Activated B cell treated with CpG ODN at 0.5 μM for 24 hours (primary cell): ENCODE results near the gene AMBP. TPM values are rescaled to one million over a fixed set of nuclear protein-coding genes. Genes with fewer than 3 reads are reported as not detected.

ENCODE experiments used
- ATAC-seq: fragments of 200-7000 bp; cut with Tn5 transposase; one replicate; pipeline ENCODE4 v1.10.0; 2021; ENCODE audit warnings: low read depth, mild to moderate bottlenecking, moderate library complexity
- CTCF ChIA-PET: fragments of 350-600 bp; sonication (Branson Sonifier 250); formaldehyde crosslinking; loops from one replicate; lab custom pipeline; 2021; ENCODE audit warnings: antibody characterized with exemption; lab: Charles Lee
- POLR2A ChIA-PET: fragments of 350-600 bp; sonication (Branson Sonifier 250); formaldehyde crosslinking; loops from one replicate; lab custom pipeline; 2021; ENCODE audit warnings: antibody characterized with exemption; lab: Charles Lee
- DNase-seq: peaks from one replicate; pipeline ENCODE4 v3.0.0; 2022
- H3K27ac Mint-ChIP-seq: one replicate; pipeline ENCODE4 v1.8.0; 2020; ENCODE audit warnings: mixed read lengths
- H3K27me3 Mint-ChIP-seq: one replicate; pipeline ENCODE4 v1.8.0; 2021; ENCODE audit warnings: mixed read lengths
- H3K36me3 Mint-ChIP-seq: one replicate; pipeline ENCODE4 v1.8.0; 2021; ENCODE audit warnings: low read depth, mixed read lengths
- H3K4me1 Mint-ChIP-seq: one replicate; pipeline ENCODE4 v1.8.0; 2021; ENCODE audit warnings: mixed read lengths
- H3K4me3 Mint-ChIP-seq: one replicate; pipeline ENCODE4 v1.8.0; 2020; ENCODE audit warnings: mild to moderate bottlenecking, mixed read lengths
- H3K9me3 Mint-ChIP-seq: one replicate; pipeline ENCODE4 v1.8.0; 2020; ENCODE audit warnings: mixed read lengths
- intact Hi-C: fragments of 100-400 bp; cut with micrococcal nuclease; formaldehyde crosslinking; loops from one replicate; pipeline ENCODE4 v1.15.1; 2024
- total RNA-seq: library from RNA; stranded (reverse); gene quantifications from 2 replicates; pipeline ENCODE4 v1.2.3, GENCODE V29; 2022
- TF ChIP-seq, protein P1 (sequence below): fragments of 200-600 bp; IDR thresholded peaks from one replicate; pipeline ENCODE4 v1.8.0; 2022; ENCODE audit warnings: antibody characterized with exemption, mild to moderate bottlenecking

AMBP gene
- total RNA-seq, 1 donor from 2014 or later = not detected

DNA sequence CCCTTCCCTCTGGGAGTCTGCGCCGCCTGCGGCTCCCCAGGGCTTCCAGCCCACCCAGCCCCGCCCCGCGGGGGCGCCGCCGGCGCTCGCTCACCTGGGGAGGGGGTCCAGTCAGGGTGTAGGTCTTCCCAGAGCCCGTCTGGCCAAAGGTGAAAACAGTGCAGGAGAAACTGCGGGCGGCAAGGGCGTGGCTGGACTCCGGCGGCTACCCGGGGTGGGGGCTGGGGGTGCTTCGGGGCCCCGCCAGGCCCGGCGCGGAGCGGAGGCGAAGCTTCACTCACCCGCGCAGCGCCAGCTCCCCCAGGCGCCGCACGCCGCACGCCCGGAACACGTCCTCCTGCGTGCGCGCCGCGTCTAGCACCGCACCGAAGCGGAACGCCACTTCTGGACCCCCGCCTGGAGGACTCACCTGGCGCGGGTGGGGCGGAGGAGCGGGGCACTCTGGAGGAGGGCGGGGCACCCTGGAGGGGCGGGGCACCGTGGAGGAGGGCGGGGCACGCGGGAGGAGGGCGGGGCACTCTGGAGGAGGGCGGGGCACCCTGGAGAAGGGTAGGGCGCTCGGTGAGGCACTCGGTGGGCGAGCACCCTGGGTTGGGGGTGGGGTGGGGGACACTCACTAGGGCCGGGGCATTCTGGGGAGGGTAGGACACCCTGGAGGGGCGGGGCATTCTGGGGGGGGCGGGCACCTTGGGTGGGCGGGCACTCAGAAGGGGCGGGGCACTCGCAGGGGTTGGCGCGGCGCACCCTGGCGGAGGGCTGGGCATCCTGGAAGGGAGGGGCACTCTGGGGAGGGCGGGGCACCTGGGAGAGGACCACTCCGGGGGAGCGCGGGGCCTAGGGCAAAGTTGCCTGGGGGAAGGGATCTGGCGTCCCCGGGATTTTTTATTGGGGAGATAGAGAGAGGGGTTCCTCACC, 20.2 kb upstream of the AMBP start:
- H3K4me1 Mint-ChIP-seq = peaks cover 8% of the 10 kb centered on the region
- peaks cover 35% of the 10 kb centered on the region for H3K27me3 Mint-ChIP-seq
- no peaks in the 10 kb centered on the region for H3K36me3 Mint-ChIP-seq
- ChIA-PET CTCF (no interaction called here), POLR2A (no interaction called here)
- H3K4me3 Mint-ChIP-seq = no peak overlapping the region
- peaks cover 6% of the 10 kb centered on the region for H3K9me3 Mint-ChIP-seq
- TF ChIP-seq, protein P1, sequence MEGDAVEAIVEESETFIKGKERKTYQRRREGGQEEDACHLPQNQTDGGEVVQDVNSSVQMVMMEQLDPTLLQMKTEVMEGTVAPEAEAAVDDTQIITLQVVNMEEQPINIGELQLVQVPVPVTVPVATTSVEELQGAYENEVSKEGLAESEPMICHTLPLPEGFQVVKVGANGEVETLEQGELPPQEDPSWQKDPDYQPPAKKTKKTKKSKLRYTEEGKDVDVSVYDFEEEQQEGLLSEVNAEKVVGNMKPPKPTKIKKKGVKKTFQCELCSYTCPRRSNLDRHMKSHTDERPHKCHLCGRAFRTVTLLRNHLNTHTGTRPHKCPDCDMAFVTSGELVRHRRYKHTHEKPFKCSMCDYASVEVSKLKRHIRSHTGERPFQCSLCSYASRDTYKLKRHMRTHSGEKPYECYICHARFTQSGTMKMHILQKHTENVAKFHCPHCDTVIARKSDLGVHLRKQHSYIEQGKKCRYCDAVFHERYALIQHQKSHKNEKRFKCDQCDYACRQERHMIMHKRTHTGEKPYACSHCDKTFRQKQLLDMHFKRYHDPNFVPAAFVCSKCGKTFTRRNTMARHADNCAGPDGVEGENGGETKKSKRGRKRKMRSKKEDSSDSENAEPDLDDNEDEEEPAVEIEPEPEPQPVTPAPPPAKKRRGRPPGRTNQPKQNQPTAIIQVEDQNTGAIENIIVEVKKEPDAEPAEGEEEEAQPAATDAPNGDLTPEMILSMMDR = no peak
- ATAC-seq (peak; percentile 68), DNase-seq (no peak)
- intact Hi-C loops = no loop called here
- H3K27ac Mint-ChIP-seq = no peak overlapping the region

DNA sequence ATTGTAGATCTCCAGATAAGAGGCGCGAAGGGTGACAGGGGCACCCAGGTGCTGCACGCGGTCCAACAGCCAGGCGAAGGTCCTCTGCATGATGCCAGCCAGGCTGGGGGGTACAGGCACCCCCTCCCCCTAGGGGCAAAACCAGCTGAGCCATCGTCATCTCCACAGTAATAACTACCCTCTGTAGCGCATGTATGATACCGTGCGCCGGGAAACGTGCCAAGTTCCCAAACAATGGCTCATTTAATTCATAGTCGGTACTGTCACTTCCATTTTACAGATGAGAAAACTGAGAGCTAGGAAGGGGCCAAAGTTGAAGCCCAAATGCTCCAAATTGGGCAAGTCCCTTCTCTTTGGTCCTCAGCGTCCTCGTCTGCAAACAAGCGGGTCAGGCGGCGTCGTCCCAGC, 19.5 kb upstream of the AMBP start:
- peaks cover 8% of the 10 kb centered on the region for H3K4me1 Mint-ChIP-seq
- CTCF ChIA-PET = no interaction called here
- intact Hi-C loops = no loop called here
- POLR2A ChIA-PET = no interaction called here
- peak overlapping the region; percentile 44 for H3K4me3 Mint-ChIP-seq
- H3K27ac Mint-ChIP-seq = no peak overlapping the region
- ATAC-seq (no peak), DNase-seq (no peak)
- TF ChIP-seq, protein P1 = no peak
- H3K36me3 Mint-ChIP-seq = no peaks in the 10 kb centered on the region
- peaks cover 5% of the 10 kb centered on the region for H3K9me3 Mint-ChIP-seq
- H3K27me3 Mint-ChIP-seq = peaks cover 35% of the 10 kb centered on the region

DNA sequence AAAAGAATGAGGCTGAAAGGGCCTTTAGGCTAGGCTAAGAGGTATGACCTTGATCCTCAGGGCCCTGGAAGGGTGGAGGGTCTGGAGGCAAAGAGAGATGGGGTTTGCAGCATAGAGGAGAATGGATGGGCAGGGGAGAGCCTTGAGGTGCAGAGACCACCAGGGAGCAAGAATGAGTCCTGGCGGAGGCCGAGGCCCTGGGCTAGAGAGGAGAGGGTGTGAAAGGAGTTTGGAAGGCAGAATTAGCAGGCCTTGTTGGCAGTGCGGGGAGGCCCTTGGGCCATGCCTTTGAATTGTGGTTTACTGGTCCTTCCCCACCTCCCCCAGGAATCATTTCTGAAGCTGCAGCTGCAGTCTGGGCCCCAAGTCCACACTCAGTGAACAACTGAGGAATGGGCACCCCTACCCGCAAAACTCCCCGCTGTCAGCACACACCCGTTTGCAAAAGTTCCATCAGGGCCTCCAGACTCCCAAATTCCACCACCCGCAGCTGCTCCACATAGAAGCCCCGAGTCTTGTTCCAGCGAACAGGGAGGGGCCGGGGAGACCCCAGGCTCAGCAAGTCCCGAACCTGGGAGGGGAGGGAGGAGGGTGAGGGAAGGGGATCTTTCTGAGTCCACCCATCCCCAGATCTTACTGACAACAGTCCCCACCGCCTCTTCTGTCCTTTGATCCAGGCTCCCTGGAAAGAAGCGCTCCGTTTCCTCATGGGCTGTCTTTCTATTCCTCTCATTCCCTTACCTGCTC, 18.9 kb upstream of the AMBP start:
- ChIA-PET POLR2A (no interaction called here), CTCF (no interaction called here)
- DNase-seq (no peak), ATAC-seq (no peak)
- Mint-ChIP-seq H3K4me1 (peaks cover 8% of the 10 kb centered on the region), H3K4me3 (no peak overlapping the region), H3K36me3 (no peaks in the 10 kb centered on the region), H3K27ac (no peak overlapping the region), H3K9me3 (peaks cover 3% of the 10 kb centered on the region), H3K27me3 (peaks cover 35% of the 10 kb centered on the region)
- intact Hi-C loops = no loop called here
- TF ChIP-seq, protein P1 = no peak

DNA sequence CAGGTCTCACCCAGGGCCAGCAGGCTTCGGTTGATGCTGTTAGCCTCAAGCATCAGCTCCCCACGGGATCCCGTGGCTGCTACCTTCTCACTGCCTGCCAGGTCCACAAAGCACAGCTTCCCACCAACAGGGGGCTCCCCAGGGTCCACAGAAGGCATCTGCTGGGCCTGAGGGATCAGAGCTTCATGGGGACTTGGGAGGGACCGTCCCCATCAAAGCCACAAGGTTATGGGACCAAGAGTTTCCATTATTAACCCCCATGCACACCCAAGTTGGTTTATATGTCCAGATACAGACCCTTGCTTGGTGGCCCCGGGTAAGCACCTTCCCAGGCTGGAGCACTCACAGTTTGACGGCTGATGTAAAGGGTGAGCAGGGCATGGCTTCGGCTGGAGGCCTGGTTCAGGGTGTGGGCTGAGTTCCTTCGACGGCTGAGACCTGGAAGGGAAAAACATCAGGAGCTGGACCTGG, 18.0 kb upstream of the AMBP start:
- Mint-ChIP-seq H3K4me1 (peaks cover 8% of the 10 kb centered on the region), H3K27me3 (peaks cover 32% of the 10 kb centered on the region), H3K36me3 (no peaks in the 10 kb centered on the region), H3K27ac (no peak overlapping the region), H3K4me3 (no peak overlapping the region), H3K9me3 (no peaks in the 10 kb centered on the region)
- TF ChIP-seq, protein P1 = no peak
- DNase-seq (no peak), ATAC-seq (no peak)
- intact Hi-C loops = no loop called here
- ChIA-PET CTCF (no interaction called here), POLR2A (no interaction called here)

DNA sequence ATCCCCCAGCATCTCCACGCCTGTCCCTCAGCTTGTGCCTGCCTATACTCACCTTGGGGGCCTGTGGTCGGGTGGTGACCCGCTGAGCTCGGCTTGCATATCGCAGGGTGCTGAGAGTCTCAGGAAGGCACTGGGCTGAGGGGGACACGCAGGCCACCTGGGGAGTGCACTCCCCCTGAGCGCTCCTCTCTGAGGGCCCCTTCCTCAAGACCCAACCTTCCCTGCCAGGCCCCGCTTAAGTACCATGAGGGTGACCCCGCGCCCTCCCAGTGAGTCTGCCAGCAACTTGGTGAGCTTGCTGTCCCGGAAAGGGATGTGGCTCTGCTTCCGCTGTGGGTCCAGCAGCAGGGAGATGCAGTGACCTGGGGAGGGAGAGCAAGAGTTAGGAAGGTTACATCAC, 16.9 kb upstream of the AMBP start:
- H3K27ac Mint-ChIP-seq = no peak overlapping the region
- peaks cover 8% of the 10 kb centered on the region for H3K4me1 Mint-ChIP-seq
- intact Hi-C loops = no loop called here

More for the DNA sequence above, 16.9 kb upstream of the AMBP start:
- DNase-seq = no peak
- no peak overlapping the region for H3K4me3 Mint-ChIP-seq
- no peak for ATAC-seq
- no peaks in the 10 kb centered on the region for H3K36me3 Mint-ChIP-seq
- H3K9me3 Mint-ChIP-seq = no peaks in the 10 kb centered on the region
- TF ChIP-seq, protein P1 = no peak
- POLR2A ChIA-PET = no interaction called here
- CTCF ChIA-PET = no interaction called here
- peaks cover 31% of the 10 kb centered on the region for H3K27me3 Mint-ChIP-seq
